Activated T-cell treated with anti-CD3 and anti-CD28 coated beads for 24 hours (primary cell): Measurements from ENCODE around the gene ALG3.

Experiments
- DNase-seq: peaks from one replicate; pipeline ENCODE4 v3.0.0-alpha.2; 2020; ENCODE audit warnings: low read depth

Gene ALG3

DNA sequence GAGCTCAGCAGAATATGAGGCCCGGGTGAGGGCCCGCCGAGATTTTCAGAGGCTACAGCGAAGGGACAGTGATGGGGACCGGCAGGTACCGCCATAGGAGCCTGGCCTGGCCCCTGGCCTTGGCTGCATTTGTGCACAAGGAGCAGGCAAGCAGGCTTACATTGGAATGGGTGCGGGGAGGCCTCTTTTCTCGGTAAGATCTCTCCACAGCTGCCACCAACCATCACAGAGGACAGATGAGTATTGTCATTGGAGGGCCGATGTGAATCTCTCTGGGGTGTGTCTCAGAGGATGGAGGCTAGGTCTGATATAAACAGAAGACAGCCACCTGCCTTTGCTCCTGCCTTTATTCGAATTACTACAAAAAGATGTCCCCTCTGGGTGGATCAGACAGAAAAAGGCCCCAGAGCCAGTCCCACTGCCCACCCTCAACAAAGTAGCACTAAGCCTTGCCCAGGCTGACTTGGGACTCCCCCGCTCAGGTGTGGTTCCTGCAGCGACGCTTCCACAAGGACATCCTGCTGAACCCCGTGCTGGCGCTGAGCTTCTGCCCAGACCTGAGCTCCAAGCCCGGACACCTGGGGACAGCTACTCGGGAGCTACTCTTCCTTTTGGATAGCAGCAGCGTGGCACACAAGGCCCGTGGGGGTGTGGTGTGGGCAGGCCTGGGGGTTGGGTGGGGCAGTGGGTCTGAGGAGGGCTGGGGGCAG is 13.9 kb downstream of the ALG3 start:
- no peak for DNase-seq

DNA sequence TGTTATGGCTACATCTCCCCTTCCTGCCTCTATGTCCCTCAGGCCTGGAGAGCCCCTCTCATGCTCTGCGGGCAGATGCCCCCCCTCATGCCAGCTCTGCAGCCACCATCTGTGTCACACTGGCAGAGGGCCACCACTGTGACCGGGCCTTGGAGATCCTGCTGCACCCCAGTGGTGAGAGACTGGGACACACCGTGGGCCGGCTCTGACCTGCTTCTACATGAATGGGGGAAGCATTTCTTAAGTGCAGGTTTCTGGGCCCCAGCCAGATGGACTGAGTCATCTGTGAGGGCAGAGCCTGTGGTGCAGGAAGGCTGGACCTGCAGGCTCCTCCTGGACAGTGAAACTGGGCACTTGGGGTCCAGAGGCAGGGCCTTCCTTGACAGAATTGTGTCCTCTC is 14.5 kb downstream of the ALG3 start:
- DNase-seq, result no peak

DNA sequence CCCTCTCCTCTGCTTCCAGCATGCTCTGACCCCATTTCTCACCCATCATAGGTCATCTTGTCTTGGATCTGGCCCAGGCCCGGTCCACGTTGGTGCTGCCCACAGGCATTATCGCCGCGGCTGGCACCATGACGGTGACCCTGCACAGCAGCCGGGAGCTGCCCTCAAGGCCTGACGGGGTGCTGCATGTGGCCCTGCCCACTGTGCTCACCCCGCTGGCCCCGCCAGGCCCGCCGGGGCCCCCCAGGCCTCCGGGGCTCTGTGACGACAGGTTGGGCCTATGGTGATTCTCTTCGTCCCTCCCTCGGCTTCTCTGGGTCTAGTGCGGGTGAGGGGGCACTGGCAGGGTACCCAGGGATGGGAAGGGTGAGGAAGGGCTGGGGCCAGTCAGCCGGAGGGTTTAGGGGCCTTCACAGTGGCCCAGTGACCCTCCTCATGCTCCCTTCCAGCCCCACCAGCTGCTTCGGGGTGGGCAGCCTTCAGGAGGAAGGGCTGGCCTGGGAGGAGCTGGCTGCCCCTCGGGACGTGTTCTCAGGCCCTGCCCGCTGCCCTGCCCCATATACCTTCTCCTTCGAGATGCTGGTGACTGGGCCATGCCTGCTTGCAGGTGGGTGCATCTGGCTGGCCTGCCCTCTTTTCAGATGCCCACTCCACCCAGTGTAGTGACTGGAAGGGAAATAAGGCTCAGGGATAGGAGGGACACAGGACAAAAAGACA is 15.5 kb downstream of the ALG3 start:
- DNase-seq, result no peak

DNA sequence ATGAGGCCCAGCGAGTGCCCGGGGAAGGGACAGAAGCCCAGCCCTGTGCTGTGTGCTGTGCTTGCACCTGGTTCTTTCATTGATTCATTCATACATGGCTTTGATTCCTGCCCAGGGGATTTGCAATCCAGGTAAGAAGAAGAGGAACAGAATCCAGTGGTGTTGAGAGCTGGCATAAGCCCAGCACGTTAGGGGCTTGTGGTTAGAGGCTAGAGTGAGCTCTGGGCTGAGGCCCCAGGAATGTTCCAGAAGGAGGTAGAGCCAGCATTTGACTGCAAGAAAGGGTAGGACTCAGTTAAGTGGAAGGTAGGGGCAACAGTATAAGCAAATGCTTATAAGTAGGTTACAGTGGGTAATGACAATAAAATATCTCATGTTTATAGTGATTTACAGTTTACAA is 17.1 kb downstream of the ALG3 start:
- DNase-seq, result no peak

DNA sequence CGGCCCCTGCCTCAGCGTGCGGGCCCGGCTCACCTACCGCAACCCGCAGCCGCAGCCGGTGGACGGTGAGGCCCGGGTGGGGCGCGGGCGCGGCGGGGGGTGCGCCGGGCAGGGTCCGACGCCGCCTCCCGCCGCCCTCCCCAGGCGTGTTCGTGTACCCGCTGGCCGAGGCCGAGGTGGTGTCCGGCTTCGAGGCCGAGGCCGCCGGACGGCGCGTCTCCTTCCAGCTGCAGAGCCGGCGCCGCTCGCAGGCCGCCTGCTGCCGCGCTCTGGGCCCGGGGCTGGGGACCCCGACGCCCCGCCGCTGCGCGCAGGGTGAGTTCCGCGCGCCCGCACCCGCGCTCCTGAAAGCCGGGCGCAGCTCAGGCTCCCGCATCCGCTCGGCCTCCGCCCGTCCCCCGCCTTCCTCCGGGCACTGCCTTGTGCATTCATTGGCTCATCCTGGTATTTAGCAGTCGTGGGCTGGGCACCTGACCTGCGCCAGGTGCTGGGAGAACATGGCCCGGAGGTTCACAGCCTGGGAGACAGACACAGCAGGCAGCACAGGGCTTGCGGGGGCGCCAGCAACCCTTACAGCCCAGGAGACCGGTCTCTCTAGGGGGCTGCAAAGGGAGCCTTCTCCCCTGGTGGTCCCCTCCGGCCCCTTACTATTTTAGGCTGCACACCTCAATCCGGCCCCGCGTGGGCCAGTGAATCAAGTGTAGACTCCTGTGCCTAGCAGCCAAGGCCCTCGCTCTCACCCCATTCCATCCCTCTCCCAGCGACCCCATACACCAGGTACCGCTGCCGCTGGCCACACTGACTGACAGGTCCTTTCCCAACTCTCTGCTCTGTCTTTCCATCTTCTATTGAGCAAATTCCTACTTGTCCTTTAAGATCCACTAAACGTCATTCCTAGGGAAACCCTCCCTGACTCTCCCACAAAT is 17.9 kb downstream of the ALG3 start:
- DNase-seq, result no peak

DNA sequence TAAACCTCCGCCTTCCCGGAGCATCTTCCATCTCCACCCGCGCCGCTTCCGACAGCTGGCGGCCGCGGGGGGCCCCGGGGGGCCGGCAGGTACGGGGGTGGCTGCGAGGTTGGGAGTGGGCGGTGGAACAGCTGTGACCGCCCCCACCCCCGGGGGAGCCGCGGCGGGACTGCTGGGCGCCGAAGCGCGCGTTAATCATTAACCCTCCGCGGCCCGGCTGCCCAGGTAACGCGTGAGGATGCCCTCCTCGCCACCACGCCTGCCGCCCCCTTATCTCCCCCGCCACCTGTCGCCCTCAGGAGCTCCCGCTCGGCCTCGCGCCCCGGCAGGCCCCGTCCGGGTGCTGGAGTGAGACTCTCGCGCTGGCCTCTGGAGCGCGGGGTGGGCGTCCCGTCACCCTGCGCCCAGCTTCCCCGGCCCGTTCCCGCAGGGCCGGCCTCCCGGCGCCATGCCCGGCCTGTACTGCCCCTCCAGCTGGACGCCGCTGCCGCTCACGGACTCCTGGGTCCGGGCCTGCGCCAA is 18.6 kb downstream of the ALG3 start:
- no peak for DNase-seq

DNA sequence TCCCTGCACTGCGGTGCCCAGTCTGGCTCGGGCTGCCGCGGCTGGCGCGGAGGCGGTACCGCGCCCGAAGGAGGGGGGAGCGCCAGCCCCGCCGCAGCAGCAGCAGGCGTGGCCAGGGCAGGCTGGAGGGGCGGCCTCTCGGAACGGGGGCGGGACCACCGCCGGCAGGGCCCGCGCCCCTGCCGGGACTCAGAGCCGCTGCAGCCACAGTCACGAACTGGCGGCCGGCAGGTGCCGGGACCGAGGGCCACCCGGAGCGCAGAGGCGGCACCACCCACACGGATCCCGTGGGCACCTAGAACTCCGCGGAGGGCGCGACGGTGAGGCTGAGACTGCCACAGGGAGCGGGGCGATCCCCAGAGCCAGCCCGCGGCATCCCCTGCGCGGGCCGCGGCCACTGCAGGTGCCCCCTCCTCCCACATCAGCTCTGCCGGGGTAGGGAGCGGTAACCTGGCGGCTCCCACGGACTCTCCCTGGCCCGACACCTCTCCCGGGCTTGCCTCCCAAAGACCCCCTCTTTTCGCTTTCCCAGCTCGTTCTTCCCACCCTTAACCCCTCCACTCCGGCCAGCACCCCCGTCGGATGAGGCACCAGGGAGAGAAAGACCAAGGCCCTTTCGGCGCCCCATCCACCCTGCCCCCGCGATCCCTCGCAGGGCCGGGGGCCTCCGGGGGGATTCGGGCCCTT is 19.2 kb downstream of the ALG3 start, which contains the start of gene VWA5B2:
VWA5B2 (plus strand) TSS at position 192 of the 687 bp plus-strand sequence. CDS start 944 bp downstream, outside the sequence.
- DNase-seq, result peak; percentile 59

DNA sequence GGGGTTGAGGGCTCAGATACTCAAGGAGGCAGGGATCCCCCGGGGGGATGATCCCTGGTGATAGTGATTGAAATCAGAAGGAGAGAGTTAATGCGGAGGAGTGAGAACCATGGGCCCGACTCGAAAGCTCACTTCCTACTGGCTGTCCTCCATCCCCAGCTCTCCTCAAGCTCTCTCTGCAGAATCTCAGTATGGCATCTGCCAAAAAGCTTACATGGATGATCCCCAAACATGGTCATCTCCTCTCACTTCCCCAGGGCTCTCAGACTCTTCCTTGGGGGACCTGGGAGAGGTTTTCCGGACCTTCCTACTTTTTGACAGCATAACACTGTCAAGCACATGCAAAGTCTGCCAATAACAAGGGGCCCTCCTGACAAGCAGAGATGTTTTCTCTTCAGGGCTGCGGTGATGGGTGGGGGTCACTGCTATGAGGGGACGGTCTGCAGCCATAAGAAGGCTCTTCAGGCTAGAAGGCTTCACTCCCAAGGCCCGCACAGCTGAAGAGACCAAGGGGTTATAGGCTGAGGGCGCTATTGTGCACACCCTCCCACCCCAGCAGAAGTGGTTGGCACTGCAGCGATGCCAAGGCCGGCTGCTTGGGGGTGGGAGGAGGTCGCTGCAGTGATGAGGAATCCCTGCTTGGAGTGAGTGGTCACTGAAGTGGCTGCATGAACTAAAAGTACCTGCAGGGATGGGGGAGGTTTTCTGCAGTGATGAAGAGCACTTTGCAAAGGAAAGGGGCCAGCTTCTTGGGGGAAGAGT is 20.2 kb downstream of the ALG3 start:
- no peak for DNase-seq

DNA sequence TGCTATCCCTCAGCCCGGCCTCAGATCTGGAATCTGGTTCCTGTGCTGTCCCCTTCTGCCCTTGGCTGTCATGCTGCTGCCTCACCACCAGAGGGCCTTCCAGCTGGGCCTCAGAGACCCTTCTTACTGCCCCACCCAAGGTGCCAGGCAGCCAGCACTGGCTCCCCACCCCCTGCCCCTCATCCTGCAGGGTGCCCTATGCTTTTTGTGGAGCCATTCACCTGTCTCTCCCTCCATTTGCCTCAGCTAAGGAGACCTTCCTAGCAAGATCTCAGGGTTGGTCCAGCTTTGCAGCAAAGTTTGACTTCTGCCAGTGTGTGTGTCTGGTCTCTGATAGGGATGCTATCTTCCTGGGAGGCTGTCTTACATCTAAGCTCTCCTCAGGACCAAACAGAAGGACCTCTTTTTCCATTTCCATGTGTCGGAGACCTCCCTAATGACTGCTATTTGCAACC is 21.3 kb downstream of the ALG3 start:
- peak; percentile 52 for DNase-seq

DNA sequence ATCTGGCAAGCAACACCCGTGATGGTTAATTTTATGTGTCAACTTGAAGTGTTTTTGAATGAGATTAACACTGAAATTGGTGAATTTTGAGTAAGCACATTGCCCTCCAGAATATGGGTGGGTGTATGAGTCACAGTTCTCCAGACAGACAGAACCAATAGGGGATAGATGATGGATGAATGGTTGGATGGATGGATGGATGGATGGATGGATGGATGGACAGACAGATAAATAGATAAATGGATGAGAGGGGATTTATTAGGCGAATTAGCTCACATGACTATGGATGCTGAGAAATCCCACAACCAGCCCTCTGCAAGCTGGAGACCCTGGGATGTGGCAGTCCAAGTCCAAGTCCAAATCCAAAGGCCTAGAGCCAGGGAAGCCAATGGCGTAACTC is 24.8 kb downstream of the ALG3 start:
- no peak for DNase-seq

DNA sequence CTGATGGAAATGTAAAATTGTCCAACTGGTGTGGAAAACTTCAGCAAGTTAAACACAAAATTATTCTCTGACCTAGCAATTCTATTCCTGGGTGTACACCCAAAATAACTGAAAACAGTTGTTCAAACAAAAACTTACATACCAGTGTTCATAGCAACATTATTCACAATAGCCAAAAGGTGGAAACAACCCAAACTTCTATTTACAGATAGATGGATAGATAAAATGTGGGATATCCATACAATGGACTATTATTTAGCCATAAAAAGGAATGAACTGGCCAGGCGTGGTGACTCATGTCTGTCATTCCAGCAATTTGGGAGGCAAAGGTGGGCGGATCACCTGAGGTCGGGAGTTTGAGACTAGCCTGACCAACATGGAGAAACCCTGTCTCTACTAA is 26.2 kb downstream of the ALG3 start:
- DNase-seq, result no peak

DNA sequence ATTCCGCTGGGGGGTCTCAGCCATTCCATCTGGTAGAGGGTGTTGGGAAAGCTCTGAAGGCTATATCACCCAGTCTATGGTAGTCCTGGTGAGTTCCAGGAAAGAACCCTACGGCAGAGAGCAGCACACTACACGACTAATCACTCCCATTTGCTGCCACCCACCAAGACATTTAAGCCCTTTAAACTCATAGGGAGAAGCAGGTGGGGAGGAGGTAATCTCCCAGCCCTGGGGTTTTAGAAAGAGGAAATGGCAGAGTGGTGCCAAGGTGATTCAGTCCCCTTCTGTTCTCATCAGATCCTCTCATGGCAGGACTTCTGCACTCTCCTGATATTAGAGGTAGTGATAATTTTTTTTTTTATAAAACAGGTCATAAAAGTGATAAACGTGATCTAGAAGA is 29.9 kb downstream of the ALG3 start:
- DNase-seq, result no peak

DNA sequence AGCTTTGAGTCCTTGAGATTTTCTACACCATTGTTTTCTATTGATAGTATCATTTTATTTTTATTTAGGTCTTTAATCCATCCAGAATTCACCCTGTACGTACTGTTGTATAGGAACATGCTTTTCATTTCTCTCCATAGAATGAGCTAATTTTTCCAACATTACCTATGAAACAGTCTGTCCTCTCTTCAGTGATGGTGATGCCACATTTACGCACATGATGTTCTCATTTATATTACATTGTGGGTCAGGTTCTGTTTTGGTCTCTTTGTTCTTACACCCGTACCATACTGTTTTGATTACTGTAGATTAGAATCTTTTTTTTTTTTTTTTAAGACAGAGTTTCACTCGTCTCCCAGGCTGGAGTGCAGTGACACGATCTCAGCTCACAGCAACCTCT is 37.0 kb downstream of the ALG3 start:
- no peak for DNase-seq

DNA sequence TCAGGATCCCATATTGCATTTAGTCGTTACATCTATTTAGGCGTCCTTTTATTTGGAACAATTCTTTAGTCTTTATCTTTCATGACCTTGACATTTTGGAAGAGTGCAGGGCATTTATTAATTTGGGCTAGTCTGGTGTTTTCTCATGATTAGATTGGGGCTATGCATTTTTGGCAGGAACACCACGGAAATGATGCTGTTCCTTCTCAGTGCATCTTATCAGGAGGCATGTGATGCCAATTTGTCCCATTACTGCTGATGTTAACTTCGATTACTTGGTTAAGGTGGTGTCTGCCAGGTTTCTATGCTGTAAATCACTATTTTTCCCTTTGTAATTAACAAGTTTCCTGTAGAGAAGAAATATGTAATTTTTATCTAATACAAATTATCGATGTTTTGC is 37.5 kb downstream of the ALG3 start:
- no peak for DNase-seq

DNA sequence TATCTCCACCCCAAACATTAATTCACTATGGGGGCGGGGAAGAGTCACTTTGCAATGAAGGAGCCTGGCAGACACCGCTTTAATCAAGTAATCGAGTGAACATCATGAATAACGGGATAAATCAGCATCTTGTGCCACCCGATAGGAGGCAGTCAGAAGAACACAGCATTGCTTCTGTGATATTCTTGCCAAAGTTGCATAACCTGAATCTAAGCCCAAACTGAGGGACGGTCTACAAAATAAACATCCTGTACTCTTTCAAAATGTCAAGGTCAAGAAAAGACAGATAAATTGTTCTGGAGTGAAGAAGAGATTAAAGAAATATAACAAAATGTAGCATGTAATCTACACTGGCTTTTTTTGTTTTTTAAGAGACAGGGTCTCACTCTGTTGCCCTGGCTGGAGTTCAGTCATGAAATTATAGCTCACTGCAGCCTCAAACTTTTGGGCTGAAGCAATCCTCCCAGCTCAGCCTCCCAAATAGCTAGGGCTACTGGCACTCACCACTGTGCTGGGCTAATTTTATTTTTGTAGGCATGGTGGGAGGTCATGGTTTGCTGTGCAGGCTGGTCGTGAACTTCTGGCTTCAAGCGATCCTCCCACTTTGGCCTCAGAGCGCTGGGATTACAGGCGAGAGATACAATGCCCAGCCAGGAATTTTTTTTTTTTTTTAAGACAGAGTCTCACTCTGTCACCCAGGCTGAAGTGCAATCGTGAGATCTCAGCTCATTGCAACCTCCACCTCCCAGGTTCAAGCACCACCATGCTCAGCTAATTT is 39.4 kb downstream of the ALG3 start:
- DNase-seq, result no peak

DNA sequence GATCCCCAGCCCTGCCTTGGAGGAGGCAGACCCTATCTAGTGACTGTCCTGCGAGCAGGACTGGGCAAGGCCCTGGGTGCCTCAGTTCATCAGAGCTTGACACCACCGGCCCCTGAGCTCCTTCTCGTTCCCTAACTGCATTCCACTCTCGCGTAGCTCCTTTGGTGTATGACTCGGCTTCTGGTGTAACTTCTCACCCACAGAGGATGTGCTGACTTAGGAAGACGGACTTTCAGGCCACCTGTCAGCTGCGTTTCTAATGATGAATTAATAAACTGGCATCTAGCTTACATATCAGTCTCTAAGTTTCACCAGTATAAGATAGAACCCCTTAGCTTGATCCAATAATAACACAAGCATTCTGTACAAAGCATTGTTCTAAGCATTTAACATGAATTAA is 45.2 kb downstream of the ALG3 start:
- no peak for DNase-seq

DNA sequence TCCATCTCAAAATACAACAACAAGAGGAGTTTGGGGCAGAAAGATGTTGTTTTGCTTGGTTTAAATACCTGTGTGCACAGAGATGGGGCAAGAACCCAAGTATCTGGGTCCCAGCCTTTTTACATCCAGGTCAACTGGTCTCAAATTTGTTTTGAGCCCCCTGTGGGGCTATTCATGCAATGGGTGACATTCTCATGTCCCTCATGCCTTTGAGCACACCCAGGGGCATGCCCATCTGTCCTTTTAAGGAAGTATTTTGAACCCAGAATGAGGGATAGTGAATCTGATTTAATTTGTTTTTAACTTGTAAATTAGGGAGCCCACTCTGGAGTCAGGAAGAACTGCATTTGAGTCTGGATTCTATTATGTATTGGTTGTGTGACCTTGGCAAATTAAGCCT is 47.9 kb downstream of the ALG3 start:
- no peak for DNase-seq

DNA sequence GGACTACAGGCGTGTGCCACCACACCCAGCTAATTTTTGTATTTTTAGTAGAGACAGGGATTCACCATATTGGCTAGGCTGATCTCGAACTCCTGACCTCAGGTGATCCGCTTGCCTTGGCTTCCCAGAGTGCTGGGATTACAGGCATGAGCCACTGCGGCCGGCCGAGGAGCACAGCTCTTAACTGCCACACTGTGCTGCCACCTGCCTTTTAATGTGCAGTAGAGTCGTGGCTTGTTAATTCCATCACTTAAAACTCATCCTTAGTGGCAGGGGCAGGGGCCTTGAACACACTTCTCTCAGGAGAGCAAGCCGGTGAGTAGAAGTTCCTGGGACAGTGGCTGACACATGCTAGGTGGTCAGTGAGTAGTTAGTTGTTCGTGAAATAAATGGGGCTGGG is 50.3 kb downstream of the ALG3 start:
- DNase-seq, result no peak

DNA sequence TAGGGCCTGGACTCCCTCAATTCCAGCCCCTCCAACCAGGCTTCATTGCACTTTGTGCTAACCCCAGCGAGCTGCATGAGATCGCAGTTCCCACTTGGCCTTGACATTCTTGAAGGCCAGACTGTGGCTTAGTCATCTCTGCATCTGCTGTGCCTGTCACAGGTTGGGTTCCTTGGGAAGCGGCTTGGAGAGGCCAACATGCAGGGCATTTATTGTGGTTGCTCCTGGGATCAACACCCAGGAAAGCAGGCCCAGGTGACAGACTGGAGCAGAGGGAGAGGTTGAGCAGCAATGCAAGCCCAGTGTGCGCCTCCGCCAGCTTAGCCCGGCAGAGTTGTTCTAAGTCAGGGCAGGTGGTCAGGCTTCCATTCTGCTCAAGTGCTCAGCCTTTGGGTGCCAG is 52.2 kb downstream of the ALG3 start:
- no peak for DNase-seq

DNA sequence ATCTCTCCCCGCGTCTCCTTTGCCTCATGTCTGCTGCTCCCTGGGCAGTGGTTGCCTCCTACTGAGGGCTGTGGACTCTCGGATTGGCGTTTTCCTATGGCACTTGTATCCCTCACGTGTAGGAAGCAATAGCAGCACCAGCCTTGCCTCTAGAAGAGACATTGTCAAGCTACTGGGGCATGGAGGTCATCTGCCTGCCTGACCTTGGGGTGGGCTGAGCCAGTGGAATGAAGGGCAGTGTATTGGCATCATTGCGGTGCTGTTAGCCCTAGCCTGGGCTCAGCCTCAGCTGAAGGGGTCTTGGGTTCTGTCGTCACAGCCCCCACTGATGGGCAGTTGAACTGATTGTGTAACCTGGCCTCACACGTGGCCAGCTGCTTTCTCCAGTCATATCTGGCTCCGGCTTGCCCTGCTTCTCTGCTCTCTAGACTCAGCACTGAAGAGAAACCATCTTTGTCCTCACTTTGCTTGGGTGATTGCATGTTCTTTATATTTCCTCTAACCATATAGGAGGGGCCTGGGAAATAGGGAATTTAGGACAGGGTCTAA is 54.7 kb downstream of the ALG3 start:
- no peak for DNase-seq
